ENCODE data around the gene FIG4.
"Not testable (repeated sequence)": the region's sequence is repeated elsewhere in the genome, so short reads cannot be mapped to it uniquely, and the experiment has no call there.

FIG4 gene

DNA sequence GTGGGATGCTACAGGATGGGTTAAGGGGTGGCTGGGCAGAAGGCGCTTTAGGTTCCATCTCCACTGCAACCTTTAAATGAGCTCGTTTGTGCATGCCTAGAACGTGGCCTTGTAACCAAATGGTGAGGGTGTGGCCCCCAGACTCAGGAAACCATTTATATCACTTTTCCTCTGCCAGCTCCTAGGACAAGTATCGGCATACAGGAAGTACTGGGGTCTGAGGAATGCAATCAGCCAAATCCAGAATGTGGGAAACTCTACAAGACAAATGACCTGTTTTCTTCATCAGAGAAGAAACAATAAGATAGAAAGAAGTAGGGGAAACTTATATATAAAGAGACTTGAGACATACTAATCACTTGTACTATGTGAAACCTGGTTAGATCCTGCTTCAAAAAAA lies 21.3 kb upstream of the FIG4 start:
- TF ChIP-seq, protein P1, sequence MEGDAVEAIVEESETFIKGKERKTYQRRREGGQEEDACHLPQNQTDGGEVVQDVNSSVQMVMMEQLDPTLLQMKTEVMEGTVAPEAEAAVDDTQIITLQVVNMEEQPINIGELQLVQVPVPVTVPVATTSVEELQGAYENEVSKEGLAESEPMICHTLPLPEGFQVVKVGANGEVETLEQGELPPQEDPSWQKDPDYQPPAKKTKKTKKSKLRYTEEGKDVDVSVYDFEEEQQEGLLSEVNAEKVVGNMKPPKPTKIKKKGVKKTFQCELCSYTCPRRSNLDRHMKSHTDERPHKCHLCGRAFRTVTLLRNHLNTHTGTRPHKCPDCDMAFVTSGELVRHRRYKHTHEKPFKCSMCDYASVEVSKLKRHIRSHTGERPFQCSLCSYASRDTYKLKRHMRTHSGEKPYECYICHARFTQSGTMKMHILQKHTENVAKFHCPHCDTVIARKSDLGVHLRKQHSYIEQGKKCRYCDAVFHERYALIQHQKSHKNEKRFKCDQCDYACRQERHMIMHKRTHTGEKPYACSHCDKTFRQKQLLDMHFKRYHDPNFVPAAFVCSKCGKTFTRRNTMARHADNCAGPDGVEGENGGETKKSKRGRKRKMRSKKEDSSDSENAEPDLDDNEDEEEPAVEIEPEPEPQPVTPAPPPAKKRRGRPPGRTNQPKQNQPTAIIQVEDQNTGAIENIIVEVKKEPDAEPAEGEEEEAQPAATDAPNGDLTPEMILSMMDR (IDR thresholded peaks at IDR 0.05; ENCODE audit: low read depth, low read length, missing control alignments) = no peak
- in situ Hi-C loops (cut with HindIII; ENCODE audit: low sequenced_read_pairs) = no loop called here
- no peak overlapping the region for H3K4me3 ChIP-seq (ENCODE audit: low read depth, low read length)
- DNase-seq (ENCODE audit: low read depth) = no peak

DNA sequence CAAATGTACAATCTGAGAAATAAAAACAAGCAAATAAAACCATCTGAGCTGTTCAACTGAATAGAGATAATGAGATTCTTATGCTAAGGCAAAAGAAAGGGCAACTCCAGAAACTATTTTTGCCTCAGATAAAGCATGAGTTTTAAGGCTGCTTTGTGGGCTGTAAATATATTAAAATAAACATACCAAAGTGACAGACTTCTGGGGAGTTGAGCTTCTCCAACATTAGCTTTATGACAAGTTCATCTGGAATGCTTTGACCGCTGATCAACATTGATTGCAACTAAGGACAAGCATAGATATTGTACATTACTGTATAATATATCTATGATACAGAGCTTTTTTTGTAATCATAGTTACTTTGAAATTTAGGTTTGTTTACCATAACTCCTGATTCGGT lies 19.4 kb upstream of the FIG4 start:
- in situ Hi-C loops (cut with HindIII; ENCODE audit: low sequenced_read_pairs) = no loop called here
- no peak for DNase-seq (ENCODE audit: low read depth)
- TF ChIP-seq, protein P1 (IDR thresholded peaks at IDR 0.05; ENCODE audit: low read depth, low read length, missing control alignments) = no peak
- no peak overlapping the region for H3K4me3 ChIP-seq (ENCODE audit: low read depth, low read length)

DNA sequence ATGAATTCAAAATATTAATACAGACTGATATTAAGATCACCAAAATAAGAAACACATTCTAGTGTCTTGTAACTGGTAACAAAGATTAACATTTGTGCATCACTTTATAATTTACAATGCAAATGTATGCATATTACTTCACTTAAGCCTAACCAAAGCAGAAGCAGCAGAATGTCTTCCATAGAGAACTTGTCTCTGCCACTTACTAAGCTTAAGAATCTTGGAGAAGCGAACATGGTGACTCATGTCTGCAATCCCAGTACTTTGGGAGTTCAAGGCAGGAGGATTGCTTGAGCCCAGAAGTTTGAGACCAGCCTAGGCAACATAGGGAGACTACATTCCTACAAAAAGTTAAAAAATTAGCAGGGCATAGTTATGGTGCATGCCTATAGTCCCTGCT lies 18.9 kb upstream of the FIG4 start:
- TF ChIP-seq, protein P1 (IDR thresholded peaks at IDR 0.05; ENCODE audit: low read depth, low read length, missing control alignments) = no peak
- in situ Hi-C loops (cut with HindIII; ENCODE audit: low sequenced_read_pairs) = no loop called here
- no peak overlapping the region for H3K4me3 ChIP-seq (ENCODE audit: low read depth, low read length)
- DNase-seq (ENCODE audit: low read depth) = no peak

DNA sequence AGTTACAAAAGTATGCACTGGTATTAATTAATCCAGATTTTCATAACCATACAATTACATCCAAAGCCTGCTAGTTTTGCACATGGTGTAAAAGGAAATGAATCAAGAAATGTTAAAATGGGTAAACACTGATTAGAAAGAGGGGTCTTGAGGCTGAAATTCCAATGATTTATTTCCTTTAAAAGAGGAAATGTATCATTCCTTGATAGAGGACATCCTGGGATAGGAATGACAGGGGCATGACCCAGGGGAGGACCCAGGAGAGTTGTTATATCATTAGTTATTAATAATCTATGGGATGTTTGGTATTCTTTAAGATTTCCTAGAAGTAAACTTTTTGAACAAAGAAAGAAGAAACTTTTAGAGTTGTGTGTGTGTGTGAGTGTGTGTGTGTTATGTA lies 18.3 kb upstream of the FIG4 start:
- DNase-seq (ENCODE audit: low read depth) = no peak
- no peak overlapping the region for H3K4me3 ChIP-seq (ENCODE audit: low read depth, low read length)
- TF ChIP-seq, protein P1 (IDR thresholded peaks at IDR 0.05; ENCODE audit: low read depth, low read length, missing control alignments) = no peak
- in situ Hi-C loops (cut with HindIII; ENCODE audit: low sequenced_read_pairs) = no loop called here

DNA sequence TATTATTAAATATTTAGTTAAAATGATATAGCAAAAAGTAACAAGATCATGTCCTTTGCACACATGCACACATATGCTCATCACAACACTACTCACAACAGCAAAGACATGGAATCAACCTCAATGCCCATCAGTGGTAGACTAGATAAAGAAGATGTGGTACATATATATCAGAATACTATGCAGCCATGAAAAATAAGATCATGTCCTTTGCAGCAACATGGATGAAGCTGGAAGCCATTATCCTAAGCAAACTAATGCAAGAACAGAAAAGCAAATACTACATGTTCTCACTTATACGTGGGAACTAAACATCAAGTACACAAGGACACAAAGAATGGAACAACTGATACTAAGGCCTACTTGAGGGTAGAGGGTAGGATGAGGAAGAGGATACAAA lies 14.4 kb upstream of the FIG4 start:
- DNase-seq (ENCODE audit: low read depth) = no peak
- H3K4me3 ChIP-seq (ENCODE audit: low read depth, low read length) = no peak overlapping the region
- in situ Hi-C loops (cut with HindIII; ENCODE audit: low sequenced_read_pairs) = no loop called here
- TF ChIP-seq, protein P1 (IDR thresholded peaks at IDR 0.05; ENCODE audit: low read depth, low read length, missing control alignments) = no peak

DNA sequence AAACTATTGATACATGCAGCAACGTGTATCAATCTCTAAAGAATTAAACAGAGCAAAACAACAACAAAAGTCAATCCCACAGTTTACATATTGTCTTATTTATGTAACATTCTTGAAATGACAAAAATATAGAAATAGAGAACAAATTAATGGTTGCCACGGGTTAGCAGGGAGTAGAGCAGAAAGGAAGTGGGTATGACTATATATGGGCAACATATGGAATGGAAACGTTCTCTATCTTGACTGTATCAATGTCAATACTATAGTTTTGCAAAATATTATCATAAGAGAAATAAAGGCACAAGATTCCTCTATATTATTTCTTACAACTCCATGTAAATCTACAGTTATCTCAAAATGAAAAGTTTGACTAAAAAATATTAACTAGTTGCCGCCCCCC lies 12.9 kb upstream of the FIG4 start:
- H3K4me3 ChIP-seq (ENCODE audit: low read depth, low read length) = no peak overlapping the region
- no peak for DNase-seq (ENCODE audit: low read depth)
- in situ Hi-C loops (cut with HindIII; ENCODE audit: low sequenced_read_pairs) = no loop called here
- TF ChIP-seq, protein P1 (IDR thresholded peaks at IDR 0.05; ENCODE audit: low read depth, low read length, missing control alignments) = no peak

DNA sequence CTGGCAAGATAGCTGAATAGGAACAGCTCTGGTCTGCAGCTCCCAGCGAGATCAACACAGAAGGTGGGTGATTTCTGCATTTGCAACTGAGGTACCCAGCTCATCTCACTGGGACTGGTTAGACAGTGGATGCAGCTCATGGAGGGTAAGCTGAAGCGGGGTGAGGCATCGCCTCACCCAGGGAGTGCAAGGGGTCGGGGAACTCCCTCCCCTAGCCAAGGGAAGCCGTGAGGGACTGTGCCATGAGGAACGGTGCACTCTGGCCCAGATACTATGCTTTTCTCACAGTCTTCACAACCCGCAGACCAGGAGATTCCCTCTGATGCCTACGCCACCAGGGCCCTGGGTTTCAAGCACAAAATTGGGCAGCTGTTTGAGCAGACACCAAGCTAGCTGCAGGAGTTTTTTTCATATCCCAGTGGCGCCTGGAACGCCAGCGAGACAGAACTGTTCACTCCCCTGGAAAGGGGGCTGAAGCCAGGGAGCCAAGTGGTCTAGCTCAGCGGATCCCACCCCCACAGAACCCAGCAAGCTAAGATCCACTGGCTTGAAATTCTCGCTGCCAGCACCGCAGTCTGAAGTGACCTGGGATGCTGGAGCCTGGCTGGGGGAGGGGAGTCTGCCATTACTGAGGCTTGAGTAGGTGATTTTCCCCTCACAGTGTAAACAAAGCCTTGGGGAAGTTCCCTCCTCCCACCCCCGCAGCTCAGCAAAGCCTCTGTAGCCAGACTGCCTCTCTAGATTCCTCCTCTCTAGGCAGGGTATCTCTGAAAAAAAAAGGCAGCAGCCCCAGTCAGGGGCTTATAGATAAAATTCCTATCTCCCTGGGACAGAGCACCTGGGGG lies 12.2 kb upstream of the FIG4 start:
- DNase-seq (ENCODE audit: low read depth); in situ Hi-C loops (cut with HindIII; ENCODE audit: low sequenced_read_pairs); H3K4me3 ChIP-seq (ENCODE audit: low read depth, low read length): not testable (repeated sequence)
